ENCODE data around the gene UGT1A8. TPM values are rescaled to one million over a fixed set of nuclear protein-coding genes. Genes with fewer than 3 reads are reported as not detected.

The UGT1A8 gene
- total and polyA plus RNA-seq, 9 donors, result not detected

- DNase-seq, result no peak
- Histone ChIP-seq H3K9me3 (no peaks in the 10 kb centered on the region), H3K27ac (no peak overlapping the region), H3K4me3 (no peak overlapping the region), H3K27me3 (no peaks in the 10 kb centered on the region), H3K4me1 (ENCODE audit: insufficient read depth) (no peaks in the 10 kb centered on the region), H3K36me3 (no peaks in the 10 kb centered on the region)
- TF ChIP-seq CTCF (IDR thresholded peaks at IDR 0.05), result no peak
- no peak for TF ChIP-seq EP300 (IDR thresholded peaks at IDR 0.05)
- TF ChIP-seq POLR2A (IDR thresholded peaks at IDR 0.05), result no peak
- 70 to 77% (median 72%) methylated on average over 18 of the region's 18 CpGs for WGBS, 3 donors
- intact Hi-C loops (cut with DNase I), result no loop called here
Observed at GRCh38 chr2:233791151-233791882, 173.9 kb downstream of the UGT1A8 start.

- no peak overlapping the region for H3K4me3 ChIP-seq
- H3K36me3 ChIP-seq, result no peaks in the 10 kb centered on the region
- 67 to 80% (median 71%) methylated on average over 9 of the region's 9 CpGs for WGBS, 3 donors
- no peaks in the 10 kb centered on the region for H3K4me1 ChIP-seq (ENCODE audit: insufficient read depth)
- H3K27me3 ChIP-seq, result no peaks in the 10 kb centered on the region
- no peaks in the 10 kb centered on the region for H3K9me3 ChIP-seq
- no peak overlapping the region for H3K27ac ChIP-seq
- intact Hi-C loops (cut with DNase I), result no loop called here
- no peak for DNase-seq
- no peak for TF ChIP-seq CTCF (IDR thresholded peaks at IDR 0.05)
- no peak for TF ChIP-seq EP300 (IDR thresholded peaks at IDR 0.05)
- no peak for TF ChIP-seq POLR2A (IDR thresholded peaks at IDR 0.05)
Observed at GRCh38 chr2:233791883-233792329, 174.5 kb downstream of the UGT1A8 start.

GRCh38 chr2:233792720-233793119, 175.3 kb downstream of the UGT1A8 start:
- WGBS, 3 donors, result 87 to 91% (median 90%) methylated on average over 7 of the region's 7 CpGs
- Histone ChIP-seq H3K9me3 (no peaks in the 10 kb centered on the region), H3K4me3 (no peak overlapping the region), H3K36me3 (no peaks in the 10 kb centered on the region), H3K4me1 (ENCODE audit: insufficient read depth) (no peaks in the 10 kb centered on the region), H3K27me3 (no peaks in the 10 kb centered on the region), H3K27ac (no peak overlapping the region)
- TF ChIP-seq POLR2A (IDR thresholded peaks at IDR 0.05) (no peak), CTCF (IDR thresholded peaks at IDR 0.05) (no peak), EP300 (IDR thresholded peaks at IDR 0.05) (no peak)
- intact Hi-C loops (cut with DNase I), result no loop called here
- DNase-seq, result no peak

GRCh38 chr2:233793465-233794127, 176.2 kb downstream of the UGT1A8 start:
- DNase-seq, result no peak
- TF ChIP-seq POLR2A (IDR thresholded peaks at IDR 0.05), result no peak
- no peak for TF ChIP-seq EP300 (IDR thresholded peaks at IDR 0.05)
- TF ChIP-seq CTCF (IDR thresholded peaks at IDR 0.05), result no peak
- intact Hi-C loops (cut with DNase I), result no loop called here
- Histone ChIP-seq H3K36me3 (no peaks in the 10 kb centered on the region), H3K27ac (no peak overlapping the region), H3K27me3 (no peaks in the 10 kb centered on the region), H3K4me1 (ENCODE audit: insufficient read depth) (no peaks in the 10 kb centered on the region), H3K4me3 (no peak overlapping the region), H3K9me3 (no peaks in the 10 kb centered on the region)
- WGBS, 3 donors, result 62 to 66% (median 64%) methylated on average over 15 to 18 of the region's 18 CpGs

All from ovary (tissue), 9 donors.